Inflammatory macrophage treated with lipopolysaccharide for 1 hour (primary cell): ENCODE results near the gene CRYBB1.
"Not testable (repeated sequence)": the region's sequence is repeated elsewhere in the genome, so short reads cannot be mapped to it uniquely, and the experiment has no call there.

ENCODE experiments used
- DNase-seq, 2 donors: peaks; one replicate each; pipeline ENCODE4 v3.0.0-alpha.2; 2020 to 2022

Gene CRYBB1

GRCh38 chr22:26635117-26635516 is 17.3 kb upstream of the CRYBB1 start:
- no peak for DNase-seq

GRCh38 chr22:26634189-26634588 is 16.4 kb upstream of the CRYBB1 start:
- no peak for DNase-seq

GRCh38 chr22:26632422-26633155 is 14.8 kb upstream of the CRYBB1 start:
- DNase-seq, result no peak

- no peak for DNase-seq
Observed at GRCh38 chr22:26631282-26631681, 13.5 kb upstream of the CRYBB1 start.

- DNase-seq, result no peak
Observed at GRCh38 chr22:26629988-26630761, 12.3 kb upstream of the CRYBB1 start.

GRCh38 chr22:26624803-26625202 is 7.0 kb upstream of the CRYBB1 start:
- no peak for DNase-seq

GRCh38 chr22:26623984-26624383 is 6.2 kb upstream of the CRYBB1 start:
- DNase-seq, result no peak

- no peak for DNase-seq
Observed at GRCh38 chr22:26621663-26622062, 3.8 kb upstream of the CRYBB1 start, which contains the start of gene CRYBA4. CRYBA4 (plus strand) TSS chr22:26621963; CDS start chr22:26622597, 634 bp downstream.

GRCh38 chr22:26620197-26620596 is 2.4 kb upstream of the CRYBB1 start:
- no peak for DNase-seq

- no peak for DNase-seq
Observed at GRCh38 chr22:26619510-26619909, 1.7 kb upstream of the CRYBB1 start.

GRCh38 chr22:26618455-26618854 is 628 bp upstream of the CRYBB1 start:
- DNase-seq, result no peak

- no peak for DNase-seq
Observed at GRCh38 chr22:26616650-26617049, 1.2 kb downstream of the CRYBB1 start.

GRCh38 chr22:26615830-26616435 is 1.9 kb downstream of the CRYBB1 start:
- no peak for DNase-seq

- DNase-seq, result no peak
Observed at GRCh38 chr22:26615149-26615548, 2.7 kb downstream of the CRYBB1 start.

- no peak for DNase-seq
Observed at GRCh38 chr22:26614322-26614721, 3.5 kb downstream of the CRYBB1 start.

GRCh38 chr22:26613753-26614152 is 4.1 kb downstream of the CRYBB1 start:
- not testable (repeated sequence) for DNase-seq

- DNase-seq, result no peak
Observed at GRCh38 chr22:26612652-26613051, 5.2 kb downstream of the CRYBB1 start.

- DNase-seq, result no peak
Observed at GRCh38 chr22:26610996-26611395, 6.8 kb downstream of the CRYBB1 start.

GRCh38 chr22:26610072-26610958 is 7.5 kb downstream of the CRYBB1 start:
- no peak for DNase-seq

- no peak for DNase-seq
Observed at GRCh38 chr22:26609287-26609686, 8.5 kb downstream of the CRYBB1 start.

- DNase-seq, result no peak
Observed at GRCh38 chr22:26608129-26608528, 9.7 kb downstream of the CRYBB1 start.

GRCh38 chr22:26606611-26607010 is 11.2 kb downstream of the CRYBB1 start:
- DNase-seq, result peak in 1 of 2 donors; percentile 18

GRCh38 chr22:26604368-26604767 is 13.5 kb downstream of the CRYBB1 start:
- DNase-seq, result no peak
